HepG2 (cell line): Measurements from ENCODE around the gene AUNIP.

ENCODE experiments used
- CREM ChIP-seq, 2 experiments: sonication (generic) in 1 of 2; formaldehyde crosslinking in 1 of 2; IDR thresholded peaks; 2 replicates each; pipeline versions ENCODE4 v1.4.0 to v1.6.1; 2016 to 2020; ENCODE audit warnings: antibody characterized with exemption in 1 of 2, mild to moderate bottlenecking in 1 of 2, missing genetic modification reagents in 1 of 2
- GTF2F1 ChIP-seq: fragments of 150-350 bp; IDR thresholded peaks from 2 replicates; pipeline ENCODE4 v1.6.1; 2014; ENCODE audit warnings: low read length
- JUN ChIP-seq: sonication (generic); formaldehyde crosslinking; IDR thresholded peaks from 2 replicates; pipeline ENCODE4 v1.4.0; 2020; ENCODE audit warnings: mild to moderate bottlenecking, missing genetic modification reagents
- JUND ChIP-seq: sonication (generic); formaldehyde crosslinking; IDR thresholded peaks from 2 replicates; pipeline ENCODE4 v1.8.0; 2022; ENCODE audit warnings: mild to moderate bottlenecking, missing genetic modification reagents
- MAZ ChIP-seq, 2 experiments: sonication (generic) in 1 of 2; formaldehyde crosslinking in 1 of 2; IDR thresholded peaks; 2 replicates each; pipeline versions ENCODE4 v1.5.0 to v1.6.1; 2012 to 2020; ENCODE audit warnings: low read depth in 2 of 2, mild to moderate bottlenecking in 2 of 2, borderline replicate concordance in 1 of 2, improper control_type of control experiment in 1 of 2, low read length in 1 of 2, missing genetic modification reagents in 1 of 2, moderate library complexity in 1 of 2
- MED1 ChIP-seq: sonication (generic); formaldehyde crosslinking; IDR thresholded peaks from 2 replicates; pipeline ENCODE4 v1.4.0; 2020; ENCODE audit warnings: missing genetic modification reagents
- NFIC ChIP-seq: IDR thresholded peaks from 2 replicates; pipeline ENCODE4 v1.6.1; 2012; ENCODE audit warnings: mild to moderate bottlenecking, low read length, inconsistent platforms
- PBX3 ChIP-seq: sonication (generic); formaldehyde crosslinking; IDR thresholded peaks from 2 replicates; pipeline ENCODE4 v1.8.1; 2023; ENCODE audit warnings: missing genetic modification reagents, inconsistent platforms, borderline replicate concordance
- TAF1 ChIP-seq: sonication (generic); formaldehyde crosslinking; IDR thresholded peaks from 2 replicates; pipeline ENCODE4 v1.4.0; 2020; ENCODE audit warnings: missing genetic modification reagents
- ZBTB34 ChIP-seq: sonication (generic); formaldehyde crosslinking; IDR thresholded peaks from 2 replicates; pipeline ENCODE4 v1.8.0; 2022; ENCODE audit warnings: mild to moderate bottlenecking, missing genetic modification reagents
- ZKSCAN1 ChIP-seq: fragments of 150-350 bp; IDR thresholded peaks from 2 replicates; pipeline ENCODE4 v1.6.1; 2014; ENCODE audit warnings: low read length
- ZNF878 ChIP-seq: sonication (generic); formaldehyde crosslinking; IDR thresholded peaks from 2 replicates; pipeline ENCODE4 v1.8.1; 2023; ENCODE audit warnings: mild to moderate bottlenecking, missing genetic modification reagents, moderate library complexity
- TF ChIP-seq, protein P1 (sequence below): sonication (generic); formaldehyde crosslinking; IDR thresholded peaks from 2 replicates; pipeline ENCODE4 v1.4.0; 2020; ENCODE audit warnings: mild to moderate bottlenecking, missing genetic modification reagents
- TF ChIP-seq, protein P2 (sequence below): sonication (generic); formaldehyde crosslinking; IDR thresholded peaks from 2 replicates; pipeline ENCODE4 v1.5.0; 2020; ENCODE audit warnings: mild to moderate bottlenecking, missing genetic modification reagents, moderate library complexity

- TF ChIP-seq NFIC (no peak), ZKSCAN1 (no peak), CREM (IDR thresholded peaks at IDR 0.05) (no peak), CREM (CRISPR knock-in tag; IDR thresholded peaks at IDR 0.05) (no peak), MAZ (IDR thresholded peaks at IDR 0.05; ENCODE audit: borderline replicate concordance, low read depth, low read length) (no peak), MAZ (CRISPR knock-in tag; IDR thresholded peaks at IDR 0.05; ENCODE audit: low read depth) (no peak), TAF1 (CRISPR knock-in tag) (no peak), ZBTB34 (no peak), GTF2F1 (no peak), JUN (CRISPR knock-in tag) (no peak), ZNF878 (CRISPR knock-in tag) (no peak), JUND (no peak), PBX3 (CRISPR knock-in tag) (no peak), MED1 (CRISPR knock-in tag) (no peak)
- TF ChIP-seq, protein P1, sequence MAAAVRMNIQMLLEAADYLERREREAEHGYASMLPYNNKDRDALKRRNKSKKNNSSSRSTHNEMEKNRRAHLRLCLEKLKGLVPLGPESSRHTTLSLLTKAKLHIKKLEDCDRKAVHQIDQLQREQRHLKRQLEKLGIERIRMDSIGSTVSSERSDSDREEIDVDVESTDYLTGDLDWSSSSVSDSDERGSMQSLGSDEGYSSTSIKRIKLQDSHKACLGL: no peak
- TF ChIP-seq, protein P2, sequence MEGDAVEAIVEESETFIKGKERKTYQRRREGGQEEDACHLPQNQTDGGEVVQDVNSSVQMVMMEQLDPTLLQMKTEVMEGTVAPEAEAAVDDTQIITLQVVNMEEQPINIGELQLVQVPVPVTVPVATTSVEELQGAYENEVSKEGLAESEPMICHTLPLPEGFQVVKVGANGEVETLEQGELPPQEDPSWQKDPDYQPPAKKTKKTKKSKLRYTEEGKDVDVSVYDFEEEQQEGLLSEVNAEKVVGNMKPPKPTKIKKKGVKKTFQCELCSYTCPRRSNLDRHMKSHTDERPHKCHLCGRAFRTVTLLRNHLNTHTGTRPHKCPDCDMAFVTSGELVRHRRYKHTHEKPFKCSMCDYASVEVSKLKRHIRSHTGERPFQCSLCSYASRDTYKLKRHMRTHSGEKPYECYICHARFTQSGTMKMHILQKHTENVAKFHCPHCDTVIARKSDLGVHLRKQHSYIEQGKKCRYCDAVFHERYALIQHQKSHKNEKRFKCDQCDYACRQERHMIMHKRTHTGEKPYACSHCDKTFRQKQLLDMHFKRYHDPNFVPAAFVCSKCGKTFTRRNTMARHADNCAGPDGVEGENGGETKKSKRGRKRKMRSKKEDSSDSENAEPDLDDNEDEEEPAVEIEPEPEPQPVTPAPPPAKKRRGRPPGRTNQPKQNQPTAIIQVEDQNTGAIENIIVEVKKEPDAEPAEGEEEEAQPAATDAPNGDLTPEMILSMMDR (CRISPR knock-in tag): no peak
Measured at GRCh38 chr1:25795211-25795610, 64.0 kb downstream of the AUNIP start.
